ENCODE measurements around the gene INSC. TPM values are rescaled to one million over a fixed set of nuclear protein-coding genes. Genes with fewer than 3 reads are reported as not detected.

The INSC gene
- total and polyA plus RNA-seq, 2 of the 4 experiments (the other 2 are of a cell fraction): 0.53 to 1.4 TPM

GRCh38 chr11:15072551-15073143 lies 42.1 kb upstream of the INSC start:
- ATAC-seq (ENCODE audit: low read depth): no peak
- Histone ChIP-seq H3K79me1 (ENCODE audit: low read depth in 1 of 2, low read length in 2 of 2) (no peaks in the 10 kb centered on the region), H4K91ac (ENCODE audit: insufficient read depth, low read depth, low read length) (no peak overlapping the region), H4K5ac (ENCODE audit: low read depth, low read length) (no peak overlapping the region), H3K4me3 (ENCODE audit: insufficient read depth, low read depth, low read length) (no peak overlapping the region), H3K27me3 (ENCODE audit: control insufficient read depth, insufficient read depth, low read length) (peaks cover 44% of the 10 kb centered on the region), H2BK20ac (ENCODE audit: low read depth, low read length) (no peak overlapping the region), H3K23ac (ENCODE audit: low read depth, low read length) (no peak overlapping the region), H3K14ac (replicated peaks; ENCODE audit: low read depth, low read length) (no peak overlapping the region), H3K27ac (ENCODE audit: insufficient read depth, low read length) (no peak overlapping the region), H3K9me3 (ENCODE audit: control insufficient read depth, insufficient read depth, low read length) (no peaks in the 10 kb centered on the region), H3K36me3 (ENCODE audit: control insufficient read depth, insufficient read depth, low read length) (no peaks in the 10 kb centered on the region), H3K56ac (ENCODE audit: extremely low read depth, insufficient read depth, low read length) (no peak overlapping the region), H3K18ac (ENCODE audit: low read depth, low read length) (no peak overlapping the region), H3K4me2 (ENCODE audit: low read depth, low read length) (no peak overlapping the region), H4K8ac (ENCODE audit: low read depth in 2 of 2, low read length in 2 of 2) (no peak overlapping the region), H2BK15ac (ENCODE audit: low read depth, low read length) (no peak overlapping the region), H3K9me1 (ENCODE audit: insufficient read depth, low read length) (no peaks in the 10 kb centered on the region), H2AK9ac (replicated peaks; ENCODE audit: low read depth, low read length, poor library complexity) (no peak overlapping the region), H4K20me1 (ENCODE audit: insufficient read depth, low read length) (no peaks in the 10 kb centered on the region), H2AK5ac (ENCODE audit: low read depth, low read length) (no peak overlapping the region), H2BK120ac (ENCODE audit: low read depth, low read length) (no peak overlapping the region), H3K4me1 (ENCODE audit: control insufficient read depth, insufficient read depth, low read length) (peaks cover 4% of the 10 kb centered on the region; the same call in 1 of the 2 replicates), H2BK5ac (ENCODE audit: low read depth, low read length, poor library complexity, severe bottlenecking) (no peak overlapping the region), H3K9ac (ENCODE audit: low read depth, low read length) (no peak overlapping the region), H2AFZ (replicated peaks; ENCODE audit: low read length, poor library complexity) (no peak overlapping the region), H3K4ac (ENCODE audit: low read depth, low read length) (no peak overlapping the region)
- ChIA-PET CTCF (interaction anchor here (0.6 kb wide), 1 partner anchor 133 kb away, joined by 3 read pairs; no protein-coding TSS in a partner anchor), POLR2A (ENCODE audit: unreplicated experiment) (interaction anchor here (0.6 kb wide), 1 partner anchor 174 kb away, joined by 8 read pairs; no protein-coding TSS in a partner anchor)
- dilution Hi-C loops (cut with HindIII; ENCODE audit: low sequenced_read_pairs, unreplicated experiment): no loop called here
- no TSS peak for BruUV-seq (replicated peaks)
- in situ Hi-C loops (cut with MboI; ENCODE audit: low sequenced_read_pairs): no loop called here
- TF ChIP-seq SMC3 (IDR thresholded peaks at IDR 0.05; ENCODE audit: low read depth, low read length) (no peak), RCOR1 (IDR thresholded peaks at IDR 0.05; ENCODE audit: insufficient replicate concordance, low read length) (no peak), ELK1 (IDR thresholded peaks at IDR 0.05; ENCODE audit: borderline replicate concordance, low read depth, low read length) (no peak), MAFK (IDR thresholded peaks at IDR 0.05; ENCODE audit: low read depth, low read length) (no peak), FOS (IDR thresholded peaks at IDR 0.05; ENCODE audit: low read depth, low read length) (no peak), RAD21 (IDR thresholded peaks at IDR 0.05; ENCODE audit: low read length) (no peak), CEBPB (IDR thresholded peaks at IDR 0.05; ENCODE audit: low read depth, low read length) (no peak), RFX5 (IDR thresholded peaks at IDR 0.05; ENCODE audit: low read depth, low read length) (no peak), MAZ (IDR thresholded peaks at IDR 0.05; ENCODE audit: borderline replicate concordance, low read depth, low read length) (no peak), POLR2A (IDR thresholded peaks at IDR 0.05; ENCODE audit: low read depth, low read length) (no peak)
- no peak for DNase-seq
- WGBS, 2 experiments (ENCODE audit: extremely low coverage in 2 of 2, insufficient read length in 1 of 2): 80% methylated on average over 2 of the region's 23 CpGs; no CpG with 5 or more reads in 1 of the 2 experiments
- intact Hi-C loops (cut with micrococcal nuclease): no loop called here
